HL-60 (cell line): ENCODE results near the gene CXorf51A.
"Not testable (repeated sequence)": the region's sequence is repeated elsewhere in the genome, so short reads cannot be mapped to it uniquely, and the experiment has no call there.

ENCODE experiments used
- DNase-seq, 2 experiments: peaks; one replicate each; pipeline ENCODE4 v3.0.0-alpha.2; 2010 to 2020; ENCODE audit warnings: low read depth in 1 of 2, low spot score in 1 of 2
- H3K27ac ChIP-seq: fragments of 250-450 bp; sonication (Bioruptor Pico); replicated peaks from 2 replicates; pipeline ENCODE4 v1.5.1; 2020; ENCODE audit warnings: mild to moderate bottlenecking, moderate library complexity
- H3K27me3 ChIP-seq: fragments of 250-450 bp; sonication (Bioruptor Pico); 2 replicates; pipeline ENCODE4 v1.5.1; 2021; ENCODE audit warnings: mild to moderate bottlenecking, moderate library complexity; ENCODE audit not compliant: insufficient read depth, poor library complexity, severe bottlenecking
- H3K4me3 ChIP-seq: replicated peaks from 2 replicates; pipeline ENCODE4 v1.5.1; 2011; ENCODE audit warnings: mild to moderate bottlenecking, control low read depth, low read length; ENCODE audit not compliant: insufficient read depth
- CTCF ChIP-seq: IDR thresholded peaks from one replicate; pipeline ENCODE4 v1.5.1; 2011; ENCODE audit warnings: low read length, control low read depth, inconsistent platforms; ENCODE audit not compliant: insufficient read depth
- GABPA ChIP-seq: IDR thresholded peaks from 2 replicates; pipeline ENCODE4 v1.6.1; 2012; ENCODE audit warnings: low read depth
- POLR2AphosphoS5 ChIP-seq: IDR thresholded peaks from 2 replicates; pipeline ENCODE4 v1.6.1; 2012; ENCODE audit warnings: low read depth
- REST ChIP-seq: IDR thresholded peaks from 2 replicates; pipeline ENCODE4 v1.6.1; 2012; ENCODE audit warnings: low read depth; ENCODE audit not compliant: insufficient replicate concordance
- SPI1 ChIP-seq: IDR thresholded peaks from 2 replicates; pipeline ENCODE4 v1.6.1; 2012; ENCODE audit warnings: low read depth, mild to moderate bottlenecking, borderline replicate concordance
- long read RNA-seq: library from polyadenylated mRNA; unstranded; transcript quantifications from one replicate; pipeline ENCODE4 v2.0.0, GENCODE V29; 2020

Gene CXorf51A
- long read RNA-seq: 0 reads

- not testable (repeated sequence) for H3K27me3 ChIP-seq, DNase-seq, H3K27ac ChIP-seq
These were observed at the start of gene CXorf51A for GRCh38 chrX:146814644-146815043. Gene CXorf51A (minus strand): TSS chrX:146814744. CDS start chrX:146814723, 21 bp downstream.

GRCh38 chrX:146863566-146863965 is 49.0 kb upstream of the CXorf51A start:
- TF ChIP-seq CTCF (no peak), REST (no peak), SPI1 (no peak), POLR2AphosphoS5 (no peak), GABPA (no peak)
- DNase-seq: no peak
- Histone ChIP-seq H3K27ac (no peak overlapping the region), H3K27me3 (no peaks in the 10 kb centered on the region), H3K4me3 (no peak overlapping the region)

More at GRCh38 chrX:146814644-146815043, at the start of gene CXorf51A:
- H3K4me3 ChIP-seq: not testable (repeated sequence)

- TF ChIP-seq CTCF: no peak
- no peak for TF ChIP-seq REST
- TF ChIP-seq GABPA: no peak
- TF ChIP-seq POLR2AphosphoS5: no peak
- TF ChIP-seq SPI1: no peak
- DNase-seq: no peak
- H3K27ac ChIP-seq: no peak overlapping the region
These were observed 39.7 kb upstream of the CXorf51A start for GRCh38 chrX:146854281-146854680.

GRCh38 chrX:146831994-146832393 is 17.4 kb upstream of the CXorf51A start:
- H3K27ac ChIP-seq: no peak overlapping the region
- H3K4me3 ChIP-seq: no peak overlapping the region
- TF ChIP-seq POLR2AphosphoS5 (no peak), GABPA (no peak), CTCF (no peak), REST (no peak), SPI1 (no peak)
- no peak for DNase-seq
- H3K27me3 ChIP-seq: no peaks in the 10 kb centered on the region

More at GRCh38 chrX:146854281-146854680, 39.7 kb upstream of the CXorf51A start:
- no peaks in the 10 kb centered on the region for H3K27me3 ChIP-seq
- H3K4me3 ChIP-seq: no peak overlapping the region

- not testable (repeated sequence) for H3K27ac ChIP-seq, H3K4me3 ChIP-seq, H3K27me3 ChIP-seq, DNase-seq
These were observed 5.1 kb downstream of the CXorf51A start, which contains the start of gene CXorf51B for GRCh38 chrX:146809471-146809870. Gene CXorf51B (plus strand): TSS chrX:146809771. CDS start chrX:146809792, 21 bp downstream.
